GM12878 (cell line): ENCODE data around the gene HEXIM2. TPM values are rescaled to one million over a fixed set of nuclear protein-coding genes. Genes with fewer than 3 reads are reported as not detected.

Source experiments
- ATAC-seq: fragments of 200-7000 bp; cut with Tn5 transposase; 3 replicates; pipeline ENCODE4 v1.9.1; 2020; ENCODE audit warnings: mild to moderate bottlenecking, moderate library complexity
- BruUV-seq: library from RNA; stranded (reverse); fragments of 400-500 nt; replicated peaks from 2 replicates; lab custom pipeline; 2021; lab: Mats Ljungman, UMichigan
- CTCF ChIA-PET: fragments of 300-600 bp; sonication (Branson Sonifier 250); formaldehyde crosslinking; extraction: SDS; loops from one replicate; lab custom pipeline; 2021; ENCODE audit warnings: inconsistent platforms; lab: Yijun Ruan, JAX
- POLR2A ChIA-PET: fragments of 350-600 bp; formaldehyde crosslinking; extraction: SDS; loops from one replicate; lab custom pipeline; 2021; ENCODE audit warnings: inconsistent platforms; lab: Charles Lee
- RAD21 ChIA-PET: fragments of 300-600 bp; sonication (Branson Sonifier 250); formaldehyde crosslinking; loops from one replicate; lab custom pipeline; 2023; ENCODE audit warnings: antibody characterized with exemption; ENCODE audit not compliant: unreplicated experiment; lab: Charles Lee
- SMC1A ChIA-PET: fragments of 300-600 bp; sonication (Branson Sonifier 250); formaldehyde crosslinking; loops from one replicate; lab custom pipeline; 2023; ENCODE audit not compliant: unreplicated experiment, uncharacterized antibody; lab: Charles Lee
- DNase-seq: peaks from one replicate; pipeline ENCODE4 v3.0.0-alpha.2; 2011; ENCODE audit warnings: low read depth, low spot score
- FAIRE-seq: peaks from 3 replicates; lab custom pipeline; 2011; peaks lifted over from hg19 to GRCh38; lab: Jason Lieb, UNC
- H2AFZ ChIP-seq: 2 replicates; pipeline ENCODE4 v1.6.0; 2011; ENCODE audit warnings: low read depth, low read length, control low read depth; ENCODE audit not compliant: control insufficient read depth
- H3K27ac ChIP-seq: 2 replicates; pipeline ENCODE4 v1.5.1; 2011; ENCODE audit warnings: control low read depth; ENCODE audit not compliant: control insufficient read depth, insufficient read depth
- H3K27me3 ChIP-seq, 2 experiments: replicated peaks in 1 of 2; 2 replicates each; pipeline versions ENCODE4 v1.6.0 to v1.6.1; 2011; ENCODE audit warnings: low read length in 1 of 2; ENCODE audit not compliant: control insufficient read depth in 2 of 2, insufficient read depth in 2 of 2
- H3K36me3 ChIP-seq, 2 experiments: 2 replicates each; pipeline ENCODE4 v1.5.1; 2011; ENCODE audit warnings: low read length in 1 of 2; ENCODE audit not compliant: control insufficient read depth in 2 of 2, insufficient read depth in 2 of 2
- H3K4me1 ChIP-seq: 2 replicates; pipeline ENCODE4 v1.6.1; 2011; ENCODE audit warnings: mild to moderate bottlenecking, low read length, moderate library complexity, mixed read lengths; ENCODE audit not compliant: control insufficient read depth, insufficient read depth
- H3K4me2 ChIP-seq: 2 replicates; pipeline ENCODE4 v1.6.0; 2011; ENCODE audit warnings: control low read depth; ENCODE audit not compliant: control insufficient read depth, insufficient read depth
- H3K4me3 ChIP-seq: fragments of 200-600 bp; sonication (generic); 2 replicates; pipeline ENCODE4 v1.5.1; 2016
- H3K79me2 ChIP-seq: 2 replicates; pipeline ENCODE4 v1.6.0; 2011; ENCODE audit warnings: low read length; ENCODE audit not compliant: control insufficient read depth, insufficient read depth
- H3K9ac ChIP-seq: 2 replicates; pipeline ENCODE4 v1.8.0; 2011; ENCODE audit warnings: low read length, control low read depth, mixed read lengths; ENCODE audit not compliant: control insufficient read depth, insufficient read depth
- H3K9me3 ChIP-seq: replicated peaks from 3 replicates; pipeline ENCODE4 v1.5.1; 2011; ENCODE audit warnings: mild to moderate bottlenecking, low read length; ENCODE audit not compliant: control insufficient read depth, insufficient read depth
- H4K20me1 ChIP-seq: 2 replicates; pipeline ENCODE4 v1.6.0; 2011; ENCODE audit not compliant: control insufficient read depth, insufficient read depth
- BCL11A ChIP-seq: IDR thresholded peaks from 2 replicates; pipeline ENCODE4 v1.6.1; 2011; ENCODE audit warnings: low read depth, low read length
- CBFB ChIP-seq: IDR thresholded peaks from 2 replicates; pipeline ENCODE4 v1.6.1; 2016; ENCODE audit warnings: antibody characterized with exemption, low read depth
- CHD2 ChIP-seq: IDR thresholded peaks from 2 replicates; pipeline ENCODE4 v1.6.1; 2011; ENCODE audit warnings: low read depth, low read length, improper control_type of control experiment, borderline replicate concordance
- EED ChIP-seq: sonication (generic); IDR thresholded peaks from 2 replicates; pipeline ENCODE4 v1.6.1; 2016; ENCODE audit warnings: antibody characterized with exemption, low read depth
- EGR1 ChIP-seq, 2 experiments: IDR thresholded peaks; 1 replicate in 1 of 2; 2 replicates in 1 of 2; pipeline ENCODE4 v1.6.1; 2011 to 2012; ENCODE audit warnings: low read depth in 2 of 2, low read length in 2 of 2, borderline replicate concordance in 1 of 2, mild to moderate bottlenecking in 1 of 2, moderate library complexity in 1 of 2
- FOS ChIP-seq: IDR thresholded peaks from 3 replicates; pipeline ENCODE4 v1.6.1; 2011; ENCODE audit warnings: borderline replicate concordance; ENCODE audit not compliant: insufficient read length; ENCODE audit errors: extremely low read depth
- FOXK2 ChIP-seq: fragments of 450-650 bp; IDR thresholded peaks from 2 replicates; pipeline ENCODE4 v1.6.1; 2017; ENCODE audit warnings: mild to moderate bottlenecking, moderate library complexity
- IKZF1 ChIP-seq: fragments of 450-650 bp; conservative IDR thresholded peaks from 2 replicates; pipeline ENCODE4 v1.6.1; 2017; ENCODE audit warnings: antibody characterized with exemption, mild to moderate bottlenecking
- IRF4 ChIP-seq: IDR thresholded peaks from 2 replicates; pipeline ENCODE4 v1.6.1; 2011; ENCODE audit warnings: low read depth, low read length
- JUND ChIP-seq: IDR thresholded peaks from 2 replicates; pipeline ENCODE4 v1.6.1; 2012; ENCODE audit warnings: low read depth, mild to moderate bottlenecking, low read length, improper control_type of control experiment, moderate library complexity
- KAT2A ChIP-seq: conservative IDR thresholded peaks from 2 replicates; pipeline ENCODE4 v1.6.1; 2011; ENCODE audit warnings: low read depth, low read length; ENCODE audit not compliant: control insufficient read depth
- MYC ChIP-seq: IDR thresholded peaks from 2 replicates; pipeline ENCODE4 v1.6.1; 2011; ENCODE audit warnings: mild to moderate bottlenecking, low read length, moderate library complexity, inconsistent platforms; ENCODE audit not compliant: insufficient read depth, insufficient replicate concordance, insufficient read length, severe bottlenecking
- NRF1 ChIP-seq: conservative IDR thresholded peaks from 2 replicates; pipeline ENCODE4 v1.6.1; 2011; ENCODE audit warnings: mild to moderate bottlenecking, low read depth, low read length, improper control_type of control experiment
- POLR2AphosphoS5 ChIP-seq: IDR thresholded peaks from 2 replicates; pipeline ENCODE4 v1.6.1; 2011; ENCODE audit warnings: mild to moderate bottlenecking, low read length, inconsistent platforms
- POU2F2 ChIP-seq: IDR thresholded peaks from 3 replicates; pipeline ENCODE4 v1.6.1; 2011; ENCODE audit warnings: low read depth, mild to moderate bottlenecking, low read length, borderline replicate concordance
- RB1 ChIP-seq: fragments of 450-650 bp; formaldehyde crosslinking; IDR thresholded peaks from 2 replicates; pipeline ENCODE4 v1.6.1; 2017; ENCODE audit warnings: mild to moderate bottlenecking, borderline replicate concordance
- SPI1 ChIP-seq: IDR thresholded peaks from 2 replicates; pipeline ENCODE4 v1.6.1; 2011; ENCODE audit warnings: low read depth, mild to moderate bottlenecking, low read length, moderate library complexity, borderline replicate concordance; ENCODE audit not compliant: insufficient read depth
- SREBF1 ChIP-seq: IDR thresholded peaks from 2 replicates; pipeline ENCODE4 v1.6.1; 2012; ENCODE audit warnings: mild to moderate bottlenecking, low read length
- SRF ChIP-seq, 2 experiments: IDR thresholded peaks; 2 replicates each; pipeline ENCODE4 v1.6.1; 2011; ENCODE audit warnings: low read depth in 2 of 2, low read length in 2 of 2, mild to moderate bottlenecking in 1 of 2, moderate library complexity in 1 of 2
- TAF1 ChIP-seq: IDR thresholded peaks from 2 replicates; pipeline ENCODE4 v1.6.1; 2011; ENCODE audit warnings: mild to moderate bottlenecking, low read depth, low read length, borderline replicate concordance
- ZSCAN29 ChIP-seq: fragments of 450-650 bp; IDR thresholded peaks from 2 replicates; pipeline ENCODE4 v1.6.1; 2017; ENCODE audit warnings: mild to moderate bottlenecking, moderate library complexity
- WGBS: methylation state at CpG from one replicate; pipeline ENCODE4 v1.1.6; 2016; ENCODE audit warnings: low lambda C conversion rate; ENCODE audit not compliant: insufficient replicate concordance, insufficient coverage; ENCODE audit errors: missing lambda C conversion rate; 5-methylcytosine and 5-hydroxymethylcytosine counted together
- in situ Hi-C: fragments of 300-500 bp; cut with MboI; formaldehyde crosslinking; loops from 9 replicates; pipeline ENCODE4 v1.14.3; 2018; ENCODE audit warnings: mixed read lengths
- intact Hi-C: fragments of 100-400 bp; cut with micrococcal nuclease; formaldehyde crosslinking; loops from one replicate; pipeline ENCODE4 v1.14.2; 2022; ENCODE audit not compliant: unreplicated experiment
- polyA plus RNA-seq, 11 experiments: library from polyadenylated mRNA; depleted of rRNA in 4 of 11; unstranded in 6 of 11; stranded (reverse) in 5 of 11; fragments of >200 nt; fragmentation: Nextera tagmentation in 4 of 11; fragmentation: Illumina TruSeq in 1 of 11; extraction: Ambion mirVana in 4 of 11; extraction: Trizol in 1 of 11; gene quantifications; 1 replicate in 1 of 11; 2 replicates in 10 of 11; pipeline versions ENCODE4 v1.2.1 to v1.2.3, GENCODE V29; 2011 to 2016; ENCODE audit warnings: inconsistent platforms in 2 of 11, missing spikeins in 2 of 11, low read depth in 1 of 11
- total RNA-seq, 4 experiments: library from RNA; depleted of rRNA in 3 of 4; stranded (reverse); fragments of >200 nt in 3 of 4; fragmentation: Illumina TruSeq in 1 of 4; extraction: Trizol in 1 of 4; gene quantifications; 2 replicates each; pipeline versions ENCODE4 v1.2.1 to v1.2.3, GENCODE V29; 2013 to 2021
- TF ChIP-seq, protein P1 (sequence below): fragments of 450-650 bp; IDR thresholded peaks from 2 replicates; pipeline ENCODE4 v1.6.1; 2017; ENCODE audit warnings: mild to moderate bottlenecking, low read depth, inconsistent platforms; ENCODE audit not compliant: poor library complexity, severe bottlenecking

The HEXIM2 gene
- total and polyA plus RNA-seq, 10 of the 15 experiments (the other 5 are each of a cell fraction or from before 2014, with no cell fraction given), result 0.10 to 10.3 (median 6.4) TPM

DNA sequence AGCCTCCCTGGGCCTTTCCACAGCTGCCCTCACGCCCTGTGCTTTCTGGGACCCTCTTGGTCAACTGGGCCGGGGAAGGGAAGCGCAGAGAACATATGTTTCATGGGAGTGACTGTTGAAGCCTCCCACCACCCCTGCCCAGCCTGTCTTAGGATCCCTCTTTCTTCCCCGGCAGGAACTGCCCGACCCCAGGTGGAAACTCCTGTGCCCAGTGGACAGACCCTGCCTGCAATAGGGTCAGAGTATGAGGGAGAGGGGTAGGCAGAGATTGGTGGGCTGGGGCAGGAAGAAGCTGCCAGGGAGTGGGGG lies 10.5 kb downstream of the HEXIM2 start (continued):
- TF ChIP-seq RB1, result no peak

- no peak for FAIRE-seq
- H3K9ac ChIP-seq, result peak overlapping the region; percentile 63; the same call in 1 of the 2 replicates
- intact Hi-C loops, result no loop called here
- no peaks in the 10 kb centered on the region for H4K20me1 ChIP-seq
- H3K27me3 ChIP-seq, result no peaks in the 10 kb centered on the region
- POLR2A ChIA-PET, result interaction anchor here (0.5 to 1.4 kb wide), 6 partner anchors 9 to 347 kb away, joined by 3 to 7 read pairs (median 4); partner anchors contain the start of gene HEXIM2
- peak overlapping the region; percentile 23 for H3K4me3 ChIP-seq
- H3K4me1 ChIP-seq, result peaks cover 7% of the 10 kb centered on the region; the same call in 1 of the 2 replicates
- peak; percentile 93 for ATAC-seq
- SMC1A ChIA-PET, result interaction anchor here (1.2 to 1.5 kb wide), 4 partner anchors 10 to 25 kb away, joined by 3 to 9 read pairs (median 4); partner anchors contain the start of gene HEXIM2
- RAD21 ChIA-PET, result interaction anchor here (0.6 to 1.6 kb wide), 4 partner anchors 11 to 40 kb away, joined by 3 to 6 read pairs (median 4); partner anchors contain the start of gene ACBD4
- WGBS, result 27% methylated on average over 8 of the region's 10 CpGs
- CTCF ChIA-PET, result interaction anchor here (0.7 to 4.7 kb wide), 11 partner anchors 11 to 464 kb away, joined by 3 to 19 read pairs (median 3); partner anchors contain the start of genes ACBD4, HEXIM1 and HEXIM2
- H3K4me2 ChIP-seq, result peak overlapping the region; percentile 75
- in situ Hi-C loops, result no loop called here
- H2AFZ ChIP-seq, result peak overlapping the region; percentile 82
- no peaks in the 10 kb centered on the region for H3K79me2 ChIP-seq
- no peaks in the 10 kb centered on the region for H3K36me3 ChIP-seq
- BruUV-seq, result no TSS peak
- no peak for DNase-seq
- H3K9me3 ChIP-seq, result no peaks in the 10 kb centered on the region
- peak overlapping the region; percentile 64 for H3K27ac ChIP-seq
- no peak for TF ChIP-seq IRF4
- TF ChIP-seq POLR2AphosphoS5, result peak; percentile 39; the same call in 1 of the 2 replicates
- no peak for TF ChIP-seq MYC
- TF ChIP-seq EGR1 (IDR thresholded peaks at IDR 0.05; ENCODE audit: borderline replicate concordance in 1 of 2, low read depth in 2 of 2, low read length in 2 of 2), result peak in 1 of 2 experiments; percentile 25; a peak in 1 of 3 replicates
- no peak for TF ChIP-seq SRF (IDR thresholded peaks at IDR 0.05; ENCODE audit: low read depth in 2 of 2, low read length in 2 of 2)
- 0 out of 2 replicates have a peak, but pooled peaks have one; percentile 22 for TF ChIP-seq CBFB
- TF ChIP-seq, protein P1, sequence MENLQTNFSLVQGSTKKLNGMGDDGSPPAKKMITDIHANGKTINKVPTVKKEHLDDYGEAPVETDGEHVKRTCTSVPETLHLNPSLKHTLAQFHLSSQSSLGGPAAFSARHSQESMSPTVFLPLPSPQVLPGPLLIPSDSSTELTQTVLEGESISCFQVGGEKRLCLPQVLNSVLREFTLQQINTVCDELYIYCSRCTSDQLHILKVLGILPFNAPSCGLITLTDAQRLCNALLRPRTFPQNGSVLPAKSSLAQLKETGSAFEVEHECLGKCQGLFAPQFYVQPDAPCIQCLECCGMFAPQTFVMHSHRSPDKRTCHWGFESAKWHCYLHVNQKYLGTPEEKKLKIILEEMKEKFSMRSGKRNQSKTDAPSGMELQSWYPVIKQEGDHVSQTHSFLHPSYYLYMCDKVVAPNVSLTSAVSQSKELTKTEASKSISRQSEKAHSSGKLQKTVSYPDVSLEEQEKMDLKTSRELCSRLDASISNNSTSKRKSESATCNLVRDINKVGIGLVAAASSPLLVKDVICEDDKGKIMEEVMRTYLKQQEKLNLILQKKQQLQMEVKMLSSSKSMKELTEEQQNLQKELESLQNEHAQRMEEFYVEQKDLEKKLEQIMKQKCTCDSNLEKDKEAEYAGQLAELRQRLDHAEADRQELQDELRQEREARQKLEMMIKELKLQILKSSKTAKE, result no peak
- TF ChIP-seq FOXK2, result no peak
- no peak for TF ChIP-seq JUND
- TF ChIP-seq CHD2, result no peak
- TF ChIP-seq POU2F2, result no peak
- TF ChIP-seq IKZF1, result peak; percentile 30
- no peak for TF ChIP-seq ZSCAN29
- peak; percentile 69 for TF ChIP-seq EED
- peak; percentile 27; the same call in 1 of the 2 replicates for TF ChIP-seq NRF1
- no peak for TF ChIP-seq SREBF1
- TF ChIP-seq KAT2A, result no peak
- TF ChIP-seq SPI1, result no peak
- peak; percentile 37; the same call in 1 of the 2 replicates for TF ChIP-seq TAF1
- TF ChIP-seq FOS, result no peak
- TF ChIP-seq BCL11A, result no peak
Measured at GRCh38 chr17:45172541-45173286, 11.0 kb downstream of the HEXIM2 start.
